Measurements from ENCODE around the gene TAOK2.

The TAOK2 gene

DNA sequence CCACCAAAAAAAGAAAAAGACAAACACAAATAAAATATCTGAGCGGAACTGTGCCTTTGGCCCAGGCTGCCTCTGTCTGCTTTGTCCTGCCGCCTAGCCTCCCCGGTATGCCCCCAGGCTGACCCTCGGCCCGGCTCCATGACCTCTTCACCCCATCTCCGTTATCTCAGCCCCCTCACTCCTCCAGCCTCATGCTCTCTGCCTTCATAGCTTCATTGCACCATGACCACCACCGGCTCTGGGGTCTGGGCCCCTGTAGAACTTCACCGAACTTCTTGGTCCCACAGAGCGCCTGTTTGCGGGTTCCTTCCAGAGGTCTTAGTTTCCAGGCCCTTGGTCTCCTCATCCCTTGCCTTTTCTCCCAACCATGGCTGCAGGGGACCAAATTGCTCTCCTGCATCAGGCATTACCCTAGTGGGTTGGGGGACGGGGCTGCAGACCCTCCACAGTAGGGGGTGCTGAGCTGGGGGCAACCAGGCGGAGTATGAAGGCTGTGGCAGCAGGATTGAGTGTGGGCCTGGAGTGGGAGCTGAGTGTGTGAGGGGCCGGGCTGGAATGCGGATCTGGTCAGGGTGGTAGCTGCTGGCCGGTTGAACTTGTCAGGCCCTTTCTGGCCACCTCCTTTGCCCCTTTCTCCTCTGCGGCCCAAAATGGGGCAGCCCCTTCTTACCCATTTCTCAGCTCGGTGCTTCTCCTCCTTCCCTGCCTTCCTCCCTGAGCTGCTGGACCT is 14.8 kb downstream of the TAOK2 start:
- no peak for DNase-seq

DNA sequence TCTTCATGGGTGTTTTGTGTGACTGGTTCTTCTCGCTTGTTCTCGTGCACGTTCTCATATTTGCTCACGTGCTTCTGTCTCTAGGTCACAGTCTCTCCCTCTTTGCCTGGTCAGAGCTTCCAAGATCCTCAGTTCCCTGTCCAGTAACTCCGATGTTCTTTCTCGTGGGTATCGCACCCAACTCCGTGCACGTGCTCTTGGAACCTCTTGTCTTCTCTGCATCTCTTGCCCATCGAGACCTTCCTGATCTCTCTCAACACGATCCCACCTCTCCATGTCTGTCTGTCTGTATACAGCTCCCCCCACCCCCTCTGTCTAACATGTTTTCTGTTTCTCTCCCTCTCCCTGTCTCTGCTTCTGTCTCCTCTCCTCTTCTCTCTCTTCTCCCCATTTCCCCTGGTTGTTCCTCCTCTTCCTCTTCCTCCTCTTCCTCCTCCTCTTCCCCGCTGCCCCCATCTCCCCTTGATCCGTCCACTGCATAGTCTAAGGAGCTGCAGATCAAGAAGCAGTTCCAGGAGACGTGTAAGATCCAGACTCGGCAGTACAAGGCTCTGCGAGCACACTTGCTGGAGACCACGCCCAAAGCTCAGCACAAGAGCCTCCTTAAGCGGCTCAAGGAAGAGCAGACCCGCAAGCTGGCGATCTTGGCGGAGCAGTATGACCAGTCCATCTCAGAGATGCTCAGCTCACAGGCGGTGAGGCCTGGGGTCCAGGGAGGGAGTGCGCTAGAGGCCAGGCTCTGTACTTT is 15.6 kb downstream of the TAOK2 start:
- DNase-seq, result no peak

DNA sequence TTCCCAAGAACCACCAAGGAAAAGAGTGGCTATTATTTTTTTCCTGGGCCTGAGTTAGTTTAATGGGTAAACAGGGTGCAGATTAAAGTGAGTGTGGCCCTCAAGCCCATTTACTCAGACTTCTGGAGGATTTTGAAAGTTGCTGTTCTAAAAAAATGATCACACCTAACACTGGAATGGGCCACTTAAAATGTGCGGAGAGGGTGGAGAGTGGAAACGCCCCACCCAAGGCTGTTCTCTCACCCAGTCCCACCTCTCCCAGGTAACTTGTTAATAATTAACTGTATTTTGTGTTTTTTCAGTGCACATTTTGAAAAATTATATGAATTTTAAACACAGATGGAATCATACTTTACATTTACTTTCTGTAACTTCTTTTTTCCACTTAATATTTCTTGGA is 16.4 kb downstream of the TAOK2 start:
- DNase-seq, result no peak

DNA sequence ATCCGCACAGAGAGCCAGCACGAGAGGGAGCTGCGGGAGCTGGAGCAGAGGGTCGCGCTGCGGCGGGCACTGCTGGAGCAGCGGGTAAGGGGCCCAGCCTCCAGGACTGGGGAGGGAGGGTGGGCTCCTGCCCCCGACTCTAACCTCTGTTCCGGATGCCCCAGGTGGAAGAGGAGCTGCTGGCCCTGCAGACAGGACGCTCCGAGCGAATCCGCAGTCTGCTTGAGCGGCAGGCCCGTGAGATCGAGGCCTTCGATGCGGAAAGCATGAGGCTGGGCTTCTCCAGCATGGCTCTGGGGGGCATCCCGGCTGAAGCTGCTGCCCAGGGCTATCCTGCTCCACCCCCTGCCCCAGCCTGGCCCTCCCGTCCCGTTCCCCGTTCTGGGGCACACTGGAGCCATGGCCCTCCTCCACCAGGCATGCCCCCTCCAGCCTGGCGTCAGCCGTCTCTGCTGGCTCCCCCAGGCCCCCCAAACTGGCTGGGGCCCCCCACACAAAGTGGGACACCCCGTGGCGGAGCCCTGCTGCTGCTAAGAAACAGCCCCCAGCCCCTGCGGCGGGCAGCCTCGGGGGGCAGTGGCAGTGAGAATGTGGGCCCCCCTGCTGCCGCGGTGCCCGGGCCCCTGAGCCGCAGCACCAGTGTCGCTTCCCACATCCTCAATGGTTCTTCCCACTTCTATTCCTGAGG is 17.4 kb downstream of the TAOK2 start:
- DNase-seq, result no peak

DNA sequence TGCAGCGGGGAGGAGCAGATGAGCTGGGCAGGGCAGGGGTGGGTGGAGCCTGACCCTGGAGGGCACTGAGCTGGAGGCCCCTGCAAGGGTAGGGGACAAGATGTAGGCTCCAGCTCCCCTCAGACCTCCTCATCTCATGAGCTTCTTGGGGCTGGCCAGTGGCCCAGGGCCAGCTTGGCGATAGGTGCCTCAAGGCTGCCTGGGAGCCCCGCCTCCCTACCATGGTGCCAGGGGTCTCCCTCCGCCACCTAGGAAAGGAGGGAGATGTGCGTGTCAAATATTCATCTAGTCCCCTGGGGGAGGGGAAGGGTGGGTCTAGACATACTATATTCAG is 17.9 kb downstream of the TAOK2 start:
- no peak for DNase-seq

DNA sequence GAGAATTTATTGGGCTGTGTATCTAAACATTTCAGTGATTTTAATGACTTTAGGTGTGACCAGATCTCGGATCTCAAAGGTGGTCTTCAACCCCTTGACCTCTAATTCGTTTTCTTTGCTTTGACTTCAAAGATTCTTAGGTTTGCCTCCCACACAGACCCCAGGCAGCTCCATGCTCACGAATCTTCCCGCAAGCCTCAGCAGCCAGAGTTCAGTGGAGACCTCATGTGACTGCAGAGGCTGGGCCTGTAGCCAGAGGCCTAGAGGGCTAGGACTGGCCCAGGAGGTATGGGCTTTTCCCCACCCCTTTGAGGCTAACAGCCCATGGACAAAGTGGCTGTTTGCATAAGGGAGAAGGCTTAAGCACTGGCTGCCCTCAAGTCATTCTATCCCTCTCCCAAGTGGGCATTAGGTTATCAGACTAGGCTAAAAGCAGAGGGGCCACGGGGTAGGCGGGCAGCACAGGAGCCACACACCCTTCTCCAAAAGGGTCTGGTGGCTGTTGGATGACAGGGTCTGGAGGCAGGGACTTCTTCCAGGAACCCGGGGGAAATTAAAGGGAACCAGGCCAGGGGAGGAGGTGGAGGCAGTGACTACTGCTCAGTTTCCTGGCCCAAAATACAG is 18.8 kb downstream of the TAOK2 start:
- DNase-seq, result peak; percentile 22

DNA sequence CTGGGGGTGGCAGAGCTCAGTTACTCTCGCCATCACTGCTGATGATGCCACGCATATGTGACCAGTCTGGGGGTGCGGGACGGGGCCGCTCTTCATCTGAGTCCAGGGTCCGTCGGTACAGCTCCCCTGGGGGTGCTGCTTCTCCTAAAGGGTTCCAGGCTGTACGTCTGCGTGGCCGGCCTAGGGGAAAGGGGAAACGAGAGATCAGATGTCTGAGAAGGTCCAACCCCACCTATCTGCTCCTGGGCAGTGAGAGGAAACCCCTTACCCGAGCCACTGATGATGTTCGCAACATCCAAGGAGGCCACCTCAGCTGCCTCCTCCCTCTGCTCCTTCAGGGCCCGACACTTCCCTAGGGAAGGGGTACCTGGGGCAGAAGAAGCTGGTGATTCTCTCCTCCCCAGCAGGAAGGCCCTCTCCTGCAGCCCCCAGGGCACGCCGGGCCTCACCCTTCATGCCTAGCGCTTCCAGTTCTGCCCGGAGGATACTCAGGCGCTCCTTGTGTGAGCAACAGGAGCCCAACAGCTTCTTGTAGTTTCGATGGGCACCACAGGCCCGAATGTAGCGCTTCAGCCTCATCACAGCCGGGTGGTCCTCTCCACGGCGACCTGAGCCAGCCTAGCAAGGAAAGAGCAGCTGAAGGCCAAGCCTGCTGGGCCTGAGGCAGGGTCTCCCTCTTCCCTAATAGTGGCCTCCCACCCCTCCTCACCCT is 19.7 kb downstream of the TAOK2 start:
- no peak for DNase-seq

DNA sequence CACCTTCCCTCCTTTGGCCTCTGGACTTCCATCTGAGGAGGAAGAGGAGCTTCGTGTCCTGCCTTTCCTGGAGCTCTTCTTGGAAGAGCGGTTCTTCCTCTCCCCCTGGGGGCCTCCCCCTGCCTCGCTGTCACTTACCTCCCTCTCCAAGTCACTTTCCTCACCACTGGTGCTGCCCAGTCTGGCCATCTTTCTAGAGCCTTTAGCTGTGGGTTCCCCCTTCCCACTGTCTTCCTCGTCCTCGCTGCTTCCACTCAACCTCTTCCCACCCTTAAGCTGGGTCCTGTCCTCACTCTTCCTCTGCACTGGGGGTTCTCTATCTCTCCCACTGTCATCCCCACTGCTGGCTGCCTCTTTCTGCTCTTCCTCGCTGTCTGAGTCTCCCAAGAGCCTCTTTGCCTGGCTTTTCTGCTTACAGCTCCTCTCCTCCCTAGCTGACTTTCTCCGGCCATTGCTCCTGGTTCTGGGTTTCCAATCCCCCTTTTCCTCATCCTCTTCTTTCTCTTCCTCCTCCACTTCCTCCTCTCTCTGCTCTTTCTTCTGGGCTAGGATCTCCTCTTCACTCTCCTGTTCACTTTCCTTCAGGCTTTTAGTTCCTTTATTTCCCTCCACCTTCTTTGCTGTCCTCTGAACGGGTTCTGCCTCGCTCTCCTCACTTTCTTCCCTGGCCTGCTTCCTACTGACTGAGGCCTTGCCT is 20.4 kb downstream of the TAOK2 start:
- no peak for DNase-seq

DNA sequence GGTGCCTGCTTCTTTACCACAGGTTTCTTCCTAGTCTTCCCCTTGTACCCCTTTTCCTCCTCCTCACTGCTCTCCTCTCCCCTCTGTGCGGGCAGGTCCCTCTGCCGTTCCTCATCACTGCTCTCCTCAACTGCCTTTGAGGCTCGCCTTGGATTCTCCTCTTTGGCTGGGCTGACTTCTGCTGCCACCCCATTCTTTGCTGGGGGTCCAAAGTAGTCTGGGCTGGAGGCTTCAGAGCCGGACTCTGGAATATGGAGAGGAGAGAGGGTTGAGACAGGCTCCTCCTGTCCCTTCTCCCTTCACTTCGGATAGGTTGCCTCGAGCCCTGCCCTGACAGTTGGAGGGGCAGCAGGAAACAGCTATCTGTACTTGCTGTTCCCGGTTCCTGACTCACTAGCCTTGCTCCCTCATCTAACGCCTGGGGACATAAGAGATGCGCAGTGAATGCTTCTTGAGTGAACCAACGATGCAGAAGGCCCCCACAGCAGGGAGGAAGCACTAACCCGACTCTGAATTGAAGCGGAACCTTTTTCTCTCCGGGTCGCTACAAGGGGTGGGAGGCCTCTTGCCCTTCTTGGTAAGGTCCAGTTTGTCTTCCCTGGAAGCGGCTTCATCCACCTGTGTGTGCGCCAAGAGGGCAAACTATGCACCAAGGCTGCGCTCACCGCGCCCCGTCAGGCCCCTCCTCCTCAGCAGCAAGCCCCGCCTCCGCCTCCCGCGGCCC is 21.1 kb downstream of the TAOK2 start:
- peak; percentile 69 for DNase-seq

DNA sequence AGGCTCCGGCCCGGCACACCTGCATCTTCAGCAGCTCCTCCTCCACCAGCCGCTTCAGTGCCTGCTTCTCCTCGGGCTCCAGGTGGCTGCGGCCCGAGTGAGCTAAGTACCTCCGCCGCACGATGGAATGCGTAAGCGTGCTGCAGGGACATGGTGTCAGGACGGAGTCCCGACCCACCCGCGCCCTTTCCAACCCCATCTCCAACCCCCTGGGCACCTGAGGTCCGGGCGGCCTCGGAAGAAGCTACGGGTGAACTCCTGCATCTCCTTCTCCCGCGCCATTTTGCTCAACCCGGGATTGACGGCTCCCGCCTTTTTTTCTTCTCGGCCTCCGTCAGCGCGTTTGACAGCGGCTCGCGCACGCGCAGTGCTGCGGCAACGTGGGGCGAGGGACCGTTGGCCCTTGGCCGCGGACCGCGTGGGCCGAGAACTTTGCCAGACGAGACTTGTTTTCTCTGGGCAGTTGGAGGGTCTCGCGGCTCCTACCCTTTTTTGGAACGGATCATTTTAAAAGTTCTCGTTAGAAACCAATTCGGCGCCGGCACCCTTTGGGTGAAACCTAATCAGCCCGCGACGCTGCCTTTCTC is 21.7 kb downstream of the TAOK2 start, which contains the start of gene HIRIP3:
Gene HIRIP3, minus strand, starts transcription at position 294 of the 587 bp plus-strand sequence. Its CDS starts 12 bp downstream, at position 282.
- DNase-seq, result peak; percentile 92

DNA sequence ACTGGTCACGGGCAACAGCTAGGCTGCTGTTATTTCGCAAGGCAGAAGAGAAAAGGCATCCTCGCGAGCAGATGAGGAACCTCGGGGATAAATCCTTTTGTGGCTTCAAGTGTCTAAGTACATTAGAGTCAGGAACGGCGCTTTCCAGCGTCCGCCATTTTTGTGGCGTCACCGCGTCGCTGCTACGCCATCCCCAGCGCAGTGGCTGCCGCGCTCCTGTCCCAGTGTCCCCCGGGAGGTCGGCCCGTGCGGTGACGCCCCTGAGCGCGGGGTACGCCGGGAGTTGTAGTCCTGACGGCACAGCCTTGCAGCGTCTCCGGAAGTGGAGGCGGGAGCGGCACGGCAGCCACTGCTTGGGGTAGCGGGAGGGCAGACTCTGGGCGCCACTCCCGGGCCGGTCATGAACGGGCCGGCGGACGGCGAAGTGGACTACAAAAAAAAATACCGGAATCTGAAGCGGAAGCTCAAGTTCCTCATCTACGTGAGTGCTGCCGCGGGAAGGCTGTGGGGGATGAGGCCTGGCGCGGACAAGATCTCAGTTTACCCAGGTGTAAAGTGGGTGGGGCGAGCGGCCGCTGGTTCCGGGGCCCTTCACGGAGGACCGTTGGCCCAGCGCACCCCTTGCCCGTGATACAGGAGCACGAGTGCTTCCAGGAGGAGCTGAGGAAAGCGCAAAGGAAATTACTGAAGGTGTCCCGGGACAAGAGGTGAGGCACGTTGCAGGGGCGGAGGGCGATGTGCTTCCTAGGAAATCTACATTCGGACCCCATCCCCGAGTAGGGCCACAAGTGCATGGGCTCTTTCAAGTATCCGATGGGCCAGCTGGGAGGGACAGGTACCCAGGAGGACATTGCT is 22.5 kb downstream of the TAOK2 start, which contains the start of gene INO80E:
Gene INO80E, plus strand, starts transcription at position 331 of the 855 bp plus-strand sequence. Its CDS starts 70 bp downstream, at position 401.
- peak; percentile 96 for DNase-seq

DNA sequence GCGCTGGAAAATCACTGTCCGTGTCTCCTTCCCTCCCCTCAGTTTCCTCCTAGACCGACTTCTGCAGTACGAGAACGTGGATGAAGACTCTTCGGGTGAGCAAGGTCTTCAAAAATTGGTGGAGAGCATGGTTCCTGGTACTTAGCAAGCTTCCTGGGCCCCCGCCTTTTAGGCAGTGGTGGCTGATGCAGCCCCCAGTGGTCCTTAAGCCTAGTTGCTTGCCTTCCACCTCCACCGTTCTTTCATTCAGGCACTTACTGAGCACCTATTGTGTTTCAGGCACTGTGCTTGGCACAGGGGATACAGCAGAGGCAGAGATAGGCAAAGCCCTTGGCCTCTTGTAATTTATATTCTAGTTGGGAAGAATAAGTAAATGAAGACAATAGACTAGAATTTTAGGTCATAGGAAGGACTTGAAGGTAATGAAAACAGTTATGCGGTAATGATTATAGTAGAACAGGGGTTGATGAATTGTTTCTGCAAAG is 23.1 kb downstream of the TAOK2 start:
- peak; percentile 22 for DNase-seq

DNA sequence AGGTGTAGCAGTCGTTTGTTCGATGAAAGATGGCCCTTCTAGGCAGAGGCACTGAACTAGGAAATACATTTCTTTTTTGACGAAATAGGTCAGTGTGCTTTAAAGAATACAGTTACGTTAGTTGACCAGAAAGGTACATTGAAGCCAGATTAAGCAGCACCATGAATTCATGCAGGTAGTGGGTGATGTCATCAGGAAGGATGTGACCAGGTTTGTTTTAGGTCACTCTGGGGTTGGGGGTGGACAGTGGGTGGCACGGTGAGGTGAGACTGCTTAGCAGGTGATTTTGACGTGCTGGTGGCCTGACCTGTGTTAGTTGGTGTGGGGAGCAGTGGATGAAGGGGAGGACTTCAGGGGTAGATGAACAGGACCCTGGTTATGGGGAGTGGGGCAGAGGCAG is 25.9 kb downstream of the TAOK2 start:
- no peak for DNase-seq

DNA sequence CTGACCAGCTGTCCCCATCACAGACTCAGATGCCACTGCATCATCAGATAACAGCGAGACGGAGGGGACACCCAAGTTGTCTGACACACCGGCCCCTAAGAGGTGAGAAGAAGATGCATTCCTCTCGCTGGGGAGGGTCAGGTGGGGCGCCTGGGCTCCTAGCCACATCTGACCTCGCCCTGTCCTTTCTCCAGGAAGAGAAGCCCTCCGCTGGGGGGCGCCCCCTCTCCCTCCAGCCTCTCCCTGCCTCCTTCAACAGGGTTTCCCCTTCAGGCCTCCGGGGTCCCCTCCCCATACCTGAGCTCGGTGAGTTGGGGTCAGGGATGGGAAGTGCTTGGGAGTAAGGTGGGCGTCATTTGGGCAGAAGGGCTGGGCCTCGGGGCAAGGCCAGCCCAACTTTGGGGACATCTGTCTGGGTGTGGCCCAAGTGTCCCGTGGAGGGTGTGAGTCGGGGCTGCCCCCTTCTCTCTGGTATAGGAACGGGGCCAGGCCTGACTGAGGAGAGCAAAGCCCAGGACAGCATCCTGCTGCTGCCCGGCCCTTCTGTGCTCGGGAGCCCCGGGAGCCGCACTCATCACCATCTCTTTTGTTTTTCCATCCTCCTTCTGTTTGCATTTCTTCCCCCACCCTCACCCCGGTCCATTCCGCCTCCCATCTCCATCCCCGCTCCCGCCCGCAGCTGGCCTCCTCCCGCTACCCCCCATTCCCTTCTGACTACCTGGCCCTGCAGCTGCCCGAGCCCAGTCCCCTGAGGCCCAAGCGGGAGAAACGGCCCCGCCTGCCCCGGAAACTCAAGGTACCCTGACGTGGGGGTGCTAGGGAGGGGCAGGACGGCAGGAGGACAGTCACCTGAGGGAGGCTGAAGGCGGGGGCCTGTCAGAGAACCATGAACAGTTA is 27.3 kb downstream of the TAOK2 start:
- no peak for DNase-seq

DNA sequence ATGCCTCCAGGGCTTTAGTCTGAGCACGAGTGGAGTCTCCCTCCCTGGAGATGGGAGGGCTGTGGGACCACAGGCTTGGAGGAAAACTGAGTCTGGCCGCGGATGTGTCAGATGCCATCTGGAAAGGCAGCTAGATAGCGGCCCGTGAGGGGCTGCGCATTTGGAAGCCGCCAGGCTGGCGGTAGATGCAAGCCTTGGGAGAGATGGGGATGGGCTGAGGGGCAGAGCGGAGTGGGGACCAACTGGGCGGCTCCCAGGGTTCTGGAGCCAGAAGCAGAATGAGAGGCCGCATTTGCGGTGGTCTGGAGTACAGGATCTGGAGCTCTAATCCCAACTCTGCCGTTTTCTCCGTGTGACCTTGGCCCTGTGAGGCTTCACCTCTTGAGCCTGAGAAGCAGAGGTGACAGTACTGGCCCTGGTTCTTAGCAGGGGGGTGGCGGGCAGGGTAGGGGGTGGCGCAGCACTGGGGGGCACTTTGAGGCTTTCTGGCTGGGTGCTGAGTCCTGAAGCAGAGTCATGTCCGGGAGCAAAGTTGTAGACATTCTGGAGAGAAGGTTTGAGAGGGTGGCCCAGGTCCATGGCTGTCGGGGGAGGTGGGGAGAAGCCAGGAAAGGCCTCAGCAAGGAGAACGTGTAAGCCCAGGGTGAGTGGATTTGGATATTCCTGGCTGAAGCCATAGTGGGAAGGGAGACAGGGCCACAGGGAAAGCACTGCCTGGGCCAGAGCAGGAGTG is 29.1 kb downstream of the TAOK2 start:
- no peak for DNase-seq

DNA sequence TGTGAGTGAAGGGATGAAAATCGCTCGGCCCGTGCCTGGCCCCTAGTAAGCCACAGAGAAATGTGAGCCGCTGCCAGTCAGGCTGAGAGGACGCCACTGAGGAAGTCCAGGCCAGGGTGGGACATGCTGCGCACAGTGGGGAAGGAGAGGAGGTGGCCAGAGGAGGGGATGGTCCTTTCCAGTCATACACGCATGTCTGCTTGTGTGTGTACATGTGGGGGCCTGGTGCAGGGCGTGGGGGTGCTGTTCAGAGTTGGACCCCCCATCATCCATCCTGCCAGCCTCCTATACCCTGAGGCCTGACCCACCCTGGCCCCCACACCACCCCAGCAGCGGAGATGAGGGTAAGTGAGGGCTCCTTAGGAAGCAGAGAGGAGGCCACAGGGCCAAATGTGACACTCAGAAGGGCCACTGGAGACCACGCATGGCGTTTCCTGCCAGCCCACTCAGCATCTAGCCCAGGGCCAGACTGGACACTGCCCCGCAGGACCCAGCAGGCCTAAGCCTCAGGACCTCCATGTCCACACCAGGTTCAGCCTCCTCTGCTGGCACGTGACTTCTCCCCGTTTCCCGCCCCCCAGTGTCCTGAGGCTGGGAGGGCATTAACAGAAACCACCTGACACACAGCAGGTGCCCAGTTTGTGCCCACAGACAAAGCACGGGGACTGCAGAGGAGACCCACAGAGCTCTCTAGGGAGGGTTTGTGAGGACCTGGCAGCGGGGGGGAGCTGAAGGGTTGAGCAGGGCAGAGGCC is 30.2 kb downstream of the TAOK2 start:
- DNase-seq, result no peak

DNA sequence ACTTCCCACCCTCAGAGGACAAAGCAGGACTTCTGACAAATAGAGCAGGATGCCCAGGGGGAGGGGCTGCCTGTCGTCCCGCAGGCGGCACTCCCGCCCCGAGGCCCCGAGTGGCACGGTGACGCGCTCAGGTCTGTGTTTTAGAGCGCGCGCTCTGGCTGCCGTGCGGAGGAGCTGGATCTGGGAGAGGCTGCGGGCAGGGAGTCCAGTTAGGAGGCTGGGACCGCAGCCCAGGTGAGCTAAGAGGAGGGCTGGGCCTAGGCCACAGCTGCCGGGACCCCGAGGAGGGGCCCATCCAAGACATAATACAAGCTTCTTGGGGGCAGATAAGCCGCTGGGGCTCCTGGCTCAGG is 30.7 kb downstream of the TAOK2 start:
- DNase-seq, result no peak

All from hematopoietic multipotent progenitor cell treated with erythropoietin and hydrocortisone succinate and interleukin-3 and kit ligand, for 8 days (in vitro differentiated cells).